Stimulated activated CD8-positive, alpha-beta memory T cell treated with anti-CD3 and anti-CD28 coated beads, Interleukin-15, amount 100 ng/mL, for 4 hours (primary cell): Measurements from ENCODE around the gene PPP1R14C.
"Not testable (repeated sequence)": the region's sequence is repeated elsewhere in the genome, so short reads cannot be mapped to it uniquely, and the experiment has no call there.

Experiments used
- DNase-seq, 2 donors: peaks; one replicate each; pipeline ENCODE4 v3.0.0-alpha.2; 2020; ENCODE audit warnings: low read depth in 2 of 2

PPP1R14C gene

GRCh38 chr6:150167479-150167873 is 24.6 kb downstream of the PPP1R14C start:
- no peak for DNase-seq

- DNase-seq = no peak
These were observed 26.3 kb downstream of the PPP1R14C start for GRCh38 chr6:150169181-150169580.

- DNase-seq = no peak
These were observed 26.8 kb downstream of the PPP1R14C start for GRCh38 chr6:150169609-150170008.

- no peak for DNase-seq
These were observed 30.1 kb downstream of the PPP1R14C start for GRCh38 chr6:150172929-150173328.

GRCh38 chr6:150175586-150176151 is 32.8 kb downstream of the PPP1R14C start:
- DNase-seq = no peak

GRCh38 chr6:150176152-150176551 is 33.3 kb downstream of the PPP1R14C start:
- no peak for DNase-seq

GRCh38 chr6:150176659-150177058 is 33.8 kb downstream of the PPP1R14C start:
- DNase-seq = no peak

GRCh38 chr6:150177259-150177951 is 34.6 kb downstream of the PPP1R14C start:
- no peak for DNase-seq

- no peak for DNase-seq
These were observed 35.2 kb downstream of the PPP1R14C start for GRCh38 chr6:150177952-150178520.

- no peak for DNase-seq
These were observed 36.2 kb downstream of the PPP1R14C start for GRCh38 chr6:150179030-150179429.

- DNase-seq = not testable (repeated sequence)
These were observed 37.1 kb downstream of the PPP1R14C start for GRCh38 chr6:150179907-150180424.

- no peak for DNase-seq
These were observed 37.7 kb downstream of the PPP1R14C start for GRCh38 chr6:150180517-150180916.

- DNase-seq = no peak
These were observed 39.7 kb downstream of the PPP1R14C start for GRCh38 chr6:150182460-150183078.

- no peak for DNase-seq
These were observed 40.3 kb downstream of the PPP1R14C start for GRCh38 chr6:150183105-150183504.

- no peak for DNase-seq
These were observed 41.1 kb downstream of the PPP1R14C start for GRCh38 chr6:150183966-150184365.

- DNase-seq = no peak
These were observed 42.2 kb downstream of the PPP1R14C start for GRCh38 chr6:150184850-150185731.

GRCh38 chr6:150185732-150186117 is 42.9 kb downstream of the PPP1R14C start:
- DNase-seq = no peak

- DNase-seq = no peak
These were observed 43.5 kb downstream of the PPP1R14C start for GRCh38 chr6:150186129-150186898.

- DNase-seq = not testable (repeated sequence)
These were observed 44.6 kb downstream of the PPP1R14C start for GRCh38 chr6:150187433-150187832.

- DNase-seq = no peak
These were observed 46.3 kb downstream of the PPP1R14C start for GRCh38 chr6:150189122-150189521.

GRCh38 chr6:150191809-150192208 is 49.0 kb downstream of the PPP1R14C start:
- no peak for DNase-seq
